Heart left ventricle (tissue), 13 donors: ENCODE results near the gene OR4D2.

Experiments used
- POLR2A ChIP-seq, 2 donors: fragments of 450-650 bp; IDR thresholded peaks; one replicate each; pipeline ENCODE4 v1.6.1; 2017; ENCODE audit warnings: antibody characterized with exemption in 2 of 2, mild to moderate bottlenecking in 2 of 2, moderate library complexity in 2 of 2
- TF ChIP-seq, protein P1 (sequence below), 12 donors: fragments of 200-600 bp; sonication (generic) in 4 of 12; IDR thresholded peaks; one replicate each; pipeline versions ENCODE4 v1.5.0 to v1.8.0; 2018 to 2022; ENCODE audit warnings: antibody characterized with exemption in 12 of 12, mild to moderate bottlenecking in 5 of 12
- donor health status: ischemic (EF 13 %, LVEDD 7.1; RV severe dilation, severe dysfunction).
- donor health status: DM: no; HTN: yes; CAD: no.
- donor health status: DM: no; HTN: no; CAD: no.
- donor health status: ischemic (EF 25% LVEDD 6.9; RV normal size, moderate dysfunction).
- donor health status: ischemic (EF 25% LVEDD 5.7; RV mildly dilated, moderate dysfunction).
- donor health status: ischemic (EF 35%, LVEDD 5.7; RV mildly dilated, moderate dysfunction).
- donor health status: nonischemic (EF 11% LVEDD 7.7; RV severe dilation, severe dysfunction).
- donor health status: DM: yes; HTN: yes; CAD: no.
- donor health status: PGD.
- donor health status: ischemic (EF 29% LVEDD 5.4; RV normal size, mild dysfunction).
- donor health status: nonischemic (EF 23%, LVEDD 6.1; RV moderate dilation, normal function).

- TF ChIP-seq, protein P1, sequence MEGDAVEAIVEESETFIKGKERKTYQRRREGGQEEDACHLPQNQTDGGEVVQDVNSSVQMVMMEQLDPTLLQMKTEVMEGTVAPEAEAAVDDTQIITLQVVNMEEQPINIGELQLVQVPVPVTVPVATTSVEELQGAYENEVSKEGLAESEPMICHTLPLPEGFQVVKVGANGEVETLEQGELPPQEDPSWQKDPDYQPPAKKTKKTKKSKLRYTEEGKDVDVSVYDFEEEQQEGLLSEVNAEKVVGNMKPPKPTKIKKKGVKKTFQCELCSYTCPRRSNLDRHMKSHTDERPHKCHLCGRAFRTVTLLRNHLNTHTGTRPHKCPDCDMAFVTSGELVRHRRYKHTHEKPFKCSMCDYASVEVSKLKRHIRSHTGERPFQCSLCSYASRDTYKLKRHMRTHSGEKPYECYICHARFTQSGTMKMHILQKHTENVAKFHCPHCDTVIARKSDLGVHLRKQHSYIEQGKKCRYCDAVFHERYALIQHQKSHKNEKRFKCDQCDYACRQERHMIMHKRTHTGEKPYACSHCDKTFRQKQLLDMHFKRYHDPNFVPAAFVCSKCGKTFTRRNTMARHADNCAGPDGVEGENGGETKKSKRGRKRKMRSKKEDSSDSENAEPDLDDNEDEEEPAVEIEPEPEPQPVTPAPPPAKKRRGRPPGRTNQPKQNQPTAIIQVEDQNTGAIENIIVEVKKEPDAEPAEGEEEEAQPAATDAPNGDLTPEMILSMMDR (IDR thresholded peaks at IDR 0.05) = no peak
- TF ChIP-seq POLR2A (IDR thresholded peaks at IDR 0.05) = no peak
Observed at GRCh38 chr17:58183514-58183913, 16.7 kb downstream of the OR4D2 start.
